Measurements from ENCODE around the gene BCL2L11. TPM values are rescaled to one million over a fixed set of nuclear protein-coding genes. Genes with fewer than 3 reads are reported as not detected.

BCL2L11 gene
- total and polyA plus RNA-seq, 12 donors, result 1.4 to 14.5 (median 6.8) TPM

- H3K4me1 ChIP-seq, result peaks cover 0 to 26% (median 13%) of the 10 kb centered on the region in 9 donors
- 100% methylated on average over 1 of the region's 1 CpG for WGBS, 2 donors
- no peak overlapping the region for H3K4me3 ChIP-seq
- no peaks in the 10 kb centered on the region for H3K27me3 ChIP-seq
- no peak overlapping the region for H3K27ac ChIP-seq
- H3K36me3 ChIP-seq, result peaks cover 0 to 44% (median 0%) of the 10 kb centered on the region in 9 donors
- ATAC-seq (no peak), DNase-seq (no peak)
- H3K9me3 ChIP-seq, result no peaks in the 10 kb centered on the region
- TF ChIP-seq CTCF (IDR thresholded peaks at IDR 0.05), result no peak
- intact Hi-C loops (cut with DNase I), result no loop called here
These were observed 21.4 kb downstream of the BCL2L11 start for GRCh38 chr2:111142101-111142500.

GRCh38 chr2:111143107-111143842, 22.6 kb downstream of the BCL2L11 start:
- H3K9me3 ChIP-seq, result no peaks in the 10 kb centered on the region
- no peak for ATAC-seq
- H3K27ac ChIP-seq, result no peak overlapping the region
- intact Hi-C loops (cut with DNase I), result no loop called here
- H3K4me3 ChIP-seq, result no peak overlapping the region
- no peak for TF ChIP-seq CTCF (IDR thresholded peaks at IDR 0.05)
- peaks cover 0 to 37% (median 0%) of the 10 kb centered on the region in 9 donors for H3K36me3 ChIP-seq
- WGBS, 2 donors, result 88 to 91% methylated on average over 10 of the region's 10 CpGs
- H3K4me1 ChIP-seq, result peaks cover 0 to 25% (median 13%) of the 10 kb centered on the region in 9 donors
- DNase-seq, result no peak
- H3K27me3 ChIP-seq, result no peaks in the 10 kb centered on the region

- WGBS, 2 donors, result 80 to 81% methylated on average over 1 of the region's 1 CpG
- Histone ChIP-seq H3K27ac (no peak overlapping the region), H3K27me3 (no peaks in the 10 kb centered on the region), H3K9me3 (no peaks in the 10 kb centered on the region), H3K4me3 (no peak overlapping the region), H3K4me1 (peaks cover 0 to 25% (median 13%) of the 10 kb centered on the region in 9 donors), H3K36me3 (peaks cover 0 to 32% (median 0%) of the 10 kb centered on the region in 9 donors)
- DNase-seq, result no peak
- intact Hi-C loops (cut with DNase I), result no loop called here
- no peak for TF ChIP-seq CTCF (IDR thresholded peaks at IDR 0.05)
- no peak for ATAC-seq
These were observed 23.1 kb downstream of the BCL2L11 start for GRCh38 chr2:111143843-111144198.

GRCh38 chr2:111145103-111145760, 24.5 kb downstream of the BCL2L11 start:
- H3K4me3 ChIP-seq, result no peak overlapping the region
- H3K36me3 ChIP-seq, result peaks cover 0 to 31% (median 0%) of the 10 kb centered on the region in 9 donors
- no peak for TF ChIP-seq CTCF (IDR thresholded peaks at IDR 0.05)
- H3K27me3 ChIP-seq, result no peaks in the 10 kb centered on the region
- no peak for DNase-seq
- WGBS, 2 donors, result 90 to 91% methylated on average over 7 of the region's 7 CpGs
- H3K27ac ChIP-seq, result no peak overlapping the region
- intact Hi-C loops (cut with DNase I), result no loop called here
- H3K9me3 ChIP-seq, result no peaks in the 10 kb centered on the region
- no peak for ATAC-seq
- H3K4me1 ChIP-seq, result peaks cover 0 to 22% (median 15%) of the 10 kb centered on the region in 9 donors
